HFFc6 (cell line): ENCODE measurements around the gene SLCO4A1. TPM values are rescaled to one million over a fixed set of nuclear protein-coding genes. Genes with fewer than 3 reads are reported as not detected.
A peak's percentile ranks its signal among the peaks of the same experiment; 100 is the strongest.
"Not testable (repeated sequence)": the region's sequence is repeated elsewhere in the genome, so short reads cannot be mapped to it uniquely, and the experiment has no call there.

Experiments
- DNase-seq: peaks from one replicate; pipeline ENCODE4 v3.0.0-alpha.2; 2018
- H3K27ac Mint-ChIP-seq: 2 replicates; pipeline ENCODE4 v1.8.0; 2020; ENCODE audit warnings: mild to moderate bottlenecking, mixed read lengths
- H3K27me3 Mint-ChIP-seq: 2 replicates; pipeline ENCODE4 v1.8.0; 2021; ENCODE audit warnings: mild to moderate bottlenecking, moderate library complexity, mixed read lengths; ENCODE audit not compliant: insufficient read depth
- H3K36me3 Mint-ChIP-seq: 2 replicates; pipeline ENCODE4 v1.8.0; 2021; ENCODE audit warnings: low read depth, mixed read lengths
- H3K4me1 Mint-ChIP-seq: 2 replicates; pipeline ENCODE4 v1.8.0; 2020; ENCODE audit warnings: low read depth, mixed read lengths
- H3K4me3 Mint-ChIP-seq: 2 replicates; pipeline ENCODE4 v1.8.0; 2020; ENCODE audit warnings: mild to moderate bottlenecking, moderate library complexity, mixed read lengths
- H3K9me3 Mint-ChIP-seq: 2 replicates; pipeline ENCODE4 v1.8.0; 2020; ENCODE audit warnings: mild to moderate bottlenecking, mixed read lengths
- CTCF ChIP-seq: fragments of 200-600 bp; sonication (generic); IDR thresholded peaks from 2 replicates; pipeline ENCODE4 v1.5.0; 2021; ENCODE audit warnings: antibody characterized with exemption, mild to moderate bottlenecking
- total RNA-seq, 6 experiments: library from RNA; stranded (reverse); fragmentation: NEBNext Ultra II Directional; extraction: Animal tissue kit (Norgen Biotek cat#: 25700); gene quantifications; 2 replicates in 1 of 6; 3 replicates in 5 of 6; pipeline ENCODE4 v1.2.3, GENCODE V29; 2021

The SLCO4A1 gene
- total RNA-seq, 6 experiments from 2014 or later: 2.7 to 6.5 (median 3.4) TPM

- H3K9me3 Mint-ChIP-seq: no peaks in the 10 kb centered on the region
- peaks cover 21% of the 10 kb centered on the region for H3K4me1 Mint-ChIP-seq
- no peak overlapping the region for H3K4me3 Mint-ChIP-seq
- DNase-seq: no peak
- H3K36me3 Mint-ChIP-seq: no peaks in the 10 kb centered on the region
- no peak for TF ChIP-seq CTCF
- no peaks in the 10 kb centered on the region; the same call in none of the 2 replicates for H3K27me3 Mint-ChIP-seq
- H3K27ac Mint-ChIP-seq: no peak overlapping the region
Observed at GRCh38 chr20:62625516-62625915, 16.8 kb upstream of the SLCO4A1 start.

GRCh38 chr20:62625921-62626547 lies 16.3 kb upstream of the SLCO4A1 start:
- Mint-ChIP-seq H3K27ac (no peak overlapping the region), H3K9me3 (no peaks in the 10 kb centered on the region), H3K4me3 (no peak overlapping the region), H3K27me3 (no peaks in the 10 kb centered on the region; the same call in none of the 2 replicates), H3K36me3 (no peaks in the 10 kb centered on the region), H3K4me1 (peaks cover 21% of the 10 kb centered on the region)
- no peak for DNase-seq
- no peak for TF ChIP-seq CTCF

GRCh38 chr20:62627425-62627824 lies 14.9 kb upstream of the SLCO4A1 start:
- H3K9me3 Mint-ChIP-seq, H3K36me3 Mint-ChIP-seq, H3K4me3 Mint-ChIP-seq, H3K27ac Mint-ChIP-seq, H3K27me3 Mint-ChIP-seq, DNase-seq: not testable (repeated sequence)
- H3K4me1 Mint-ChIP-seq: peaks cover 21% of the 10 kb centered on the region

DNA sequence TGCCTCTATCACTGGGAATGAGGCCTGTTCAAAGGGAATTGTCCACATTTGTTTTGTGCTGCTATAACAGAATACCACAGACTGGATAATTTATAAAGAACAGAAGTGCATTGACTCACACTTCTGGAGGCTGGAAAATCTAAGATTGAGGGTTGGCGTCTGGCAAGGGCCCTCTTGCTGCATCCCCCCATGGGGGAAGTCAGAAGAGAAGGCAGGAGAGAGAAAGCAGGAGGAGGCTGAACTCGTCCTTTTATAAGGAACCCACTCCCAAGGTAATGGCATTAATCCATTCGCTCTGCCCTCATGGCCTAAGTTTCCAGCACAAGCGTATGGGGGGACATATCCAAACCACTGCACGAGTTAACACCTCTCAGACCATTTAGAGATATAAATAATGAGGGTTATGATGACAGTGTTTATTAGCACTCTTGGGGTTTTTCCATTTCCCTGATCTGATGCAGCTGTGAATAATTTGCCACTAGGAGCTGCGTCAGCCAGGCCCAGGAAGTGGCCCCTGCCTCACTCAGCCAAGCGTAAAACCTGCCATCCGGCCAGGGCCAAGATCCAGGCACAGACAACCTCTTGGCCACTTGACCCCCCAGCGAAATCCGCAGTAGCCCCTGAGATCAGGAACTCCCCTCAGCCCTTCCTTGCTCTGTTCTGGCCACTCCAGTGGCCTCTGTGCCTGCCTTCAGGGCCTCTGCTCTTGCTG lies 14.2 kb upstream of the SLCO4A1 start:
- DNase-seq: peak; percentile 55
- peak; percentile 17; the same call in 1 of the 2 replicates for TF ChIP-seq CTCF
- peaks cover 19% of the 10 kb centered on the region for H3K4me1 Mint-ChIP-seq
- H3K4me3 Mint-ChIP-seq: peak overlapping the region; percentile 32; the same call in 1 of the 2 replicates
- no peaks in the 10 kb centered on the region for H3K9me3 Mint-ChIP-seq
- no peaks in the 10 kb centered on the region; the same call in none of the 2 replicates for H3K27me3 Mint-ChIP-seq
- no peaks in the 10 kb centered on the region for H3K36me3 Mint-ChIP-seq
- H3K27ac Mint-ChIP-seq: no peak overlapping the region

DNA sequence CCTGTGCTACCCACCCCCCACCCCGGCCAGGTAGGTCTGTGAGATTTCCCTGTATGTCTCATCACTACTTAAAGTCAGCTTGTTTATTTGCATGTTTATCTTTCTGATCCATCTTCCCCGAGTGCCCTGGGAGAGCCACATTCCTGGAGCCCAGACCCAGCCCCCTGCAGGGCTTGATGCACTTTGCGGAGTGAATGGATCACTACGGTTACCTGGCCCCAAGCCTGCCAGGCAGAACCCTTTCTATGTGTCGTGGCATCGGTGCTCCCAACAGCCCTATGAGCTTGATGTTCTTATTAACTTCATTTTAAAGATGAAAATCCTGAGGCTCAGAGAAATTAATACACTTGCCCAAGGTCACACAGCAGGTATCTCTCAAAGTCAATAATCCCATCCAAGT lies 13.6 kb upstream of the SLCO4A1 start:
- H3K36me3 Mint-ChIP-seq: no peaks in the 10 kb centered on the region
- H3K27ac Mint-ChIP-seq: no peak overlapping the region
- H3K4me3 Mint-ChIP-seq: peak overlapping the region; percentile 32; the same call in 1 of the 2 replicates
- no peaks in the 10 kb centered on the region for H3K9me3 Mint-ChIP-seq
- DNase-seq: peak; percentile 35
- TF ChIP-seq CTCF: no peak; the same call in 1 of the 2 replicates
- H3K4me1 Mint-ChIP-seq: peaks cover 13% of the 10 kb centered on the region
- peaks cover 3% of the 10 kb centered on the region for H3K27me3 Mint-ChIP-seq

DNA sequence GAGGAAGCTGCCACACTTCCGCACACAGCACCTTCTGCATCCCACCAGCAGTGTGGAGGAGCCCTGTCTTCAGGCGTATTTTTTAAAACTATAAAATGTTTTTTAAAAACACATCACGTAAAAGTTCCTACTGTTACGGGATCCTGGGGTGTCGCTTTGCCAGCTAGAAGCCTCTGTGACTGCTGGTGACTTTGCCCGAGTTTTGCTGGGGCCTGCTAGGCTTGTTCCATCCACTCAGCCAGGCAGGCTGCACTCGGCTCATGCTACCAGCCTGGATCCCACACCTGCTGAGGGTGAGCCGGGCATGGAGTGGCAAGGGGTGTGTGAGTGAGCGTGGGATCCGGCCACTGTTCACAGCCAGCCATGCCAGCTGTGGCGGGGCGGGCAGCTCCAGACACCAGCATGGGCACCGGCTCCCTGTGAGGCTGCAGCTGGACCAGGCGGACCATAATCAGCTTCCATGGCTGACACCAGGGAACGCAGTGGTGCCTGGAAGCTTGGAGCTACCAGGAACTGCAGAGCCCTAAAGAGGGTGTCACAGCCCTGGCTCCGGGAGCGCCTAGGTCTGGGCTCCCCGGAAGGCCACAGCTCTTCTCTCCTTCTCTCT lies 12.3 kb upstream of the SLCO4A1 start:
- H3K27me3 Mint-ChIP-seq: peaks cover 3% of the 10 kb centered on the region
- H3K9me3 Mint-ChIP-seq: no peaks in the 10 kb centered on the region
- H3K4me1 Mint-ChIP-seq: peaks cover under 1% of the 10 kb centered on the region
- no peak for TF ChIP-seq CTCF
- DNase-seq: no peak
- H3K36me3 Mint-ChIP-seq: no peaks in the 10 kb centered on the region
- no peak overlapping the region for H3K4me3 Mint-ChIP-seq
- H3K27ac Mint-ChIP-seq: no peak overlapping the region
